NAMALWA (cell line): ENCODE measurements around the gene SLCO1A2.
A peak's percentile ranks its signal among the peaks of the same experiment; 100 is the strongest.

Source experiments
- DNase-seq: peaks from one replicate; pipeline ENCODE4 v3.0.0-alpha.2; 2015; ENCODE audit warnings: low spot score

SLCO1A2 gene

GRCh38 chr12:21330682-21331253 is 3.9 kb downstream of the SLCO1A2 start:
- DNase-seq: peak; percentile 42

GRCh38 chr12:21328578-21328977 is 6.1 kb downstream of the SLCO1A2 start:
- DNase-seq: no peak

- no peak for DNase-seq
Observed at GRCh38 chr12:21324551-21324950, 10.2 kb downstream of the SLCO1A2 start.

- no peak for DNase-seq
Observed at GRCh38 chr12:21323736-21324135, 11.0 kb downstream of the SLCO1A2 start.

- DNase-seq: no peak
Observed at GRCh38 chr12:21308785-21309184, 25.9 kb downstream of the SLCO1A2 start.

GRCh38 chr12:21305661-21306060 is 29.1 kb downstream of the SLCO1A2 start:
- no peak for DNase-seq

GRCh38 chr12:21300632-21301031 is 34.1 kb downstream of the SLCO1A2 start:
- DNase-seq: no peak

- DNase-seq: peak; percentile 50
Observed at GRCh38 chr12:21296751-21297406, 37.8 kb downstream of the SLCO1A2 start.

GRCh38 chr12:21296348-21296747 is 38.4 kb downstream of the SLCO1A2 start:
- no peak for DNase-seq

- DNase-seq: no peak
Observed at GRCh38 chr12:21294176-21294575, 40.5 kb downstream of the SLCO1A2 start.

GRCh38 chr12:21292111-21292510 is 42.6 kb downstream of the SLCO1A2 start:
- no peak for DNase-seq

- no peak for DNase-seq
Observed at GRCh38 chr12:21289698-21290097, 45.0 kb downstream of the SLCO1A2 start.

- no peak for DNase-seq
Observed at GRCh38 chr12:21276826-21277225, 57.9 kb downstream of the SLCO1A2 start.

- DNase-seq: no peak
Observed at GRCh38 chr12:21265932-21266331, 68.8 kb downstream of the SLCO1A2 start.

- no peak for DNase-seq
Observed at GRCh38 chr12:21264232-21264631, 70.5 kb downstream of the SLCO1A2 start.

- no peak for DNase-seq
Observed at GRCh38 chr12:21257172-21257571, 77.5 kb downstream of the SLCO1A2 start.

- no peak for DNase-seq
Observed at GRCh38 chr12:21252070-21252469, 82.6 kb downstream of the SLCO1A2 start.

- DNase-seq: peak; percentile 44
Observed at GRCh38 chr12:21248679-21249078, 86.0 kb downstream of the SLCO1A2 start.

GRCh38 chr12:21239866-21240265 is 94.9 kb downstream of the SLCO1A2 start:
- no peak for DNase-seq

- DNase-seq: no peak
Observed at GRCh38 chr12:21234395-21234794, 100.3 kb downstream of the SLCO1A2 start.

GRCh38 chr12:21223930-21224329 is 110.8 kb downstream of the SLCO1A2 start:
- DNase-seq: no peak

- DNase-seq: no peak
Observed at GRCh38 chr12:21221778-21222177, 112.9 kb downstream of the SLCO1A2 start.

GRCh38 chr12:21221072-21221471 is 113.6 kb downstream of the SLCO1A2 start:
- DNase-seq: no peak

GRCh38 chr12:21220266-21220665 is 114.5 kb downstream of the SLCO1A2 start:
- DNase-seq: no peak
